WERI-Rb-1 (cell line): ENCODE results near the gene GRIN2C.

Experiments used
- DNase-seq: peaks from one replicate; pipeline ENCODE4 v3.0.0-alpha.2; 2020
- H3K27ac ChIP-seq: fragments of 250-450 bp; sonication (Bioruptor Pico); 2 replicates; pipeline ENCODE4 v1.5.1; 2020; ENCODE audit warnings: mild to moderate bottlenecking, moderate library complexity
- H3K27me3 ChIP-seq: fragments of 250-450 bp; sonication (Bioruptor Pico); 2 replicates; pipeline ENCODE4 v1.5.1; 2021; ENCODE audit warnings: mild to moderate bottlenecking, low read depth, moderate library complexity; ENCODE audit not compliant: insufficient read depth, severe bottlenecking
- H3K36me3 ChIP-seq: fragments of 250-450 bp; sonication (Bioruptor Pico); 2 replicates; pipeline ENCODE4 v1.5.1; 2020; ENCODE audit warnings: mild to moderate bottlenecking, moderate library complexity
- H3K4me3 ChIP-seq: 2 replicates; pipeline ENCODE4 v1.5.1; 2011; ENCODE audit warnings: low read depth, mild to moderate bottlenecking, control low read depth, low read length
- H3K9me3 ChIP-seq: fragments of 250-450 bp; sonication (Bioruptor Pico); 2 replicates; pipeline ENCODE4 v1.5.1; 2021; ENCODE audit warnings: mild to moderate bottlenecking, moderate library complexity; ENCODE audit not compliant: severe bottlenecking
- TF ChIP-seq, protein P1 (sequence below): IDR thresholded peaks from 2 replicates; pipeline ENCODE4 v1.5.1; 2011; ENCODE audit warnings: low read depth, mild to moderate bottlenecking, control low read depth, inconsistent platforms, low read length

The GRIN2C gene

GRCh38 chr17:74807441-74807840 is 52.2 kb downstream of the GRIN2C start:
- peaks cover 40% of the 10 kb centered on the region for H3K36me3 ChIP-seq
- H3K9me3 ChIP-seq: no peaks in the 10 kb centered on the region
- H3K4me3 ChIP-seq: no peak overlapping the region
- no peak overlapping the region for H3K27ac ChIP-seq
- no peak for DNase-seq
- TF ChIP-seq, protein P1, sequence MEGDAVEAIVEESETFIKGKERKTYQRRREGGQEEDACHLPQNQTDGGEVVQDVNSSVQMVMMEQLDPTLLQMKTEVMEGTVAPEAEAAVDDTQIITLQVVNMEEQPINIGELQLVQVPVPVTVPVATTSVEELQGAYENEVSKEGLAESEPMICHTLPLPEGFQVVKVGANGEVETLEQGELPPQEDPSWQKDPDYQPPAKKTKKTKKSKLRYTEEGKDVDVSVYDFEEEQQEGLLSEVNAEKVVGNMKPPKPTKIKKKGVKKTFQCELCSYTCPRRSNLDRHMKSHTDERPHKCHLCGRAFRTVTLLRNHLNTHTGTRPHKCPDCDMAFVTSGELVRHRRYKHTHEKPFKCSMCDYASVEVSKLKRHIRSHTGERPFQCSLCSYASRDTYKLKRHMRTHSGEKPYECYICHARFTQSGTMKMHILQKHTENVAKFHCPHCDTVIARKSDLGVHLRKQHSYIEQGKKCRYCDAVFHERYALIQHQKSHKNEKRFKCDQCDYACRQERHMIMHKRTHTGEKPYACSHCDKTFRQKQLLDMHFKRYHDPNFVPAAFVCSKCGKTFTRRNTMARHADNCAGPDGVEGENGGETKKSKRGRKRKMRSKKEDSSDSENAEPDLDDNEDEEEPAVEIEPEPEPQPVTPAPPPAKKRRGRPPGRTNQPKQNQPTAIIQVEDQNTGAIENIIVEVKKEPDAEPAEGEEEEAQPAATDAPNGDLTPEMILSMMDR: no peak
- no peaks in the 10 kb centered on the region for H3K27me3 ChIP-seq

GRCh38 chr17:74806334-74806733 is 53.4 kb downstream of the GRIN2C start:
- no peaks in the 10 kb centered on the region for H3K27me3 ChIP-seq
- no peak overlapping the region for H3K27ac ChIP-seq
- no peak overlapping the region for H3K4me3 ChIP-seq
- DNase-seq: no peak
- no peaks in the 10 kb centered on the region for H3K9me3 ChIP-seq
- TF ChIP-seq, protein P1: no peak
- H3K36me3 ChIP-seq: peaks cover 37% of the 10 kb centered on the region

DNA sequence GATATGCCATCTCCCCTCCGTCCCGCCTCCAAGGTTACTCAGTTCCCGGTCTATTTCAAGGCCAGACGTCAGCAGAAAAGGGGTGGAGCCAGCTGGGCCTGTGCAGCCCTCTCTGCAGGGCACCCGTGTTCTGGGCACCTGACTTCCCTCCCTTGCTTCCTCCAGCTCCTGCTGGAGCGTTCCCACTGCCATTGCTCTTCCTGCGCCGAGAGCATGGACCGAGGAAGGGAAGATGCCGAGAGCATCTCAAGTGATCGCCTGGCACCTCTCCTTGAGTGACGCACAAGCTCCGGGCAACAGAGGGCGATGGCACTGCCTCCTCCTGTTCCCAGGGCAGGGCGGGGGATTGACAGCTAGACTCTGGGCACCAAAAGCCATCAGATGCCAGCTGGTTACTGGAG is 54.1 kb downstream of the GRIN2C start:
- H3K9me3 ChIP-seq: no peaks in the 10 kb centered on the region
- H3K27me3 ChIP-seq: no peaks in the 10 kb centered on the region
- H3K36me3 ChIP-seq: peaks cover 44% of the 10 kb centered on the region
- H3K27ac ChIP-seq: no peak overlapping the region
- TF ChIP-seq, protein P1: no peak
- no peak for DNase-seq
- H3K4me3 ChIP-seq: no peak overlapping the region

DNA sequence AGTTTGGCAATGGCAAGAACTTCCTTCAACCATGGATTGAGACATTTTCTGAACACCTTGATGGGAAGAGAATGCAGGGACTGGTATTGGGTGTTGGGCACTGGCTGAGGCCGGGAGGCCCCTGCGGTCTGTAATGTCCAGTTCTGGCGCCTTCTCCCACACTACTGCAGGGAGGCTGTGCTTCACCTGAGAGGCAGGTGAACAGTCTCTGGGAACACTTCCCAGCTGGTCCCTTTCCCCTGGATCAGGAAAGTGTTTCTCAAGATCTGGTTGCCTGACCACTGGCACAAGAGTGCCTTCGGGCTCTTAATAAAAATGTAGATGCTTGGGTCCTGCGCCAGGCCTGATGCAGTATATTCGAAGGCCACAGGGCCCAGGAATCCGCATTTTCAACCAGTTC is 55.0 kb downstream of the GRIN2C start:
- no peaks in the 10 kb centered on the region for H3K27me3 ChIP-seq
- peaks cover 45% of the 10 kb centered on the region for H3K36me3 ChIP-seq
- TF ChIP-seq, protein P1: no peak
- H3K27ac ChIP-seq: no peak overlapping the region
- H3K9me3 ChIP-seq: no peaks in the 10 kb centered on the region
- H3K4me3 ChIP-seq: no peak overlapping the region
- DNase-seq: no peak

DNA sequence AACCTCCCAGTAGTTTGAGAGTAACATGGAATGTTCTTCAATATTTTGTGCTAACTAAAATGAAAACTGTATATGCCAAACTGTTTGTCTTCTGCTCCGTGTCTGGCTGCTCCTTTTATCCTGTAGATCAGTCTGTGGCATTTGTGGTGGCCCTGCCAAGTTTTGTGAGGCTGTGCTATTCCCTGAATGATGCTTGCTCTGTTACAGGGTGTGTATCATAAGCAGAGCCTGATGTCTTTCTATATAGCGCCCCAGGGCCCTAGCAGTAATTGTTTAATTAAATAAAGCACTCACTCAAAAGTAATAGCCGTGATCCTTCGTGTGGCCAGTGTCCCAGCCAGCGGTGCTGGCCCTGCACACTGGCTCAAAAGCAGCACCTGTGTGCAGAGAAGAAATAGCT is 55.7 kb downstream of the GRIN2C start:
- DNase-seq: no peak
- H3K4me3 ChIP-seq: no peak overlapping the region
- peaks cover 51% of the 10 kb centered on the region for H3K36me3 ChIP-seq
- no peaks in the 10 kb centered on the region for H3K27me3 ChIP-seq
- H3K9me3 ChIP-seq: no peaks in the 10 kb centered on the region
- H3K27ac ChIP-seq: no peak overlapping the region
- TF ChIP-seq, protein P1: no peak

- no peak overlapping the region for H3K27ac ChIP-seq
- DNase-seq: no peak
- H3K27me3 ChIP-seq: no peaks in the 10 kb centered on the region
- peaks cover 54% of the 10 kb centered on the region for H3K36me3 ChIP-seq
- H3K9me3 ChIP-seq: no peaks in the 10 kb centered on the region
- no peak overlapping the region for H3K4me3 ChIP-seq
- TF ChIP-seq, protein P1: no peak
These were observed 56.2 kb downstream of the GRIN2C start for GRCh38 chr17:74803388-74803930.
